HG02852 (cell line): Measurements from ENCODE around the gene IRGQ.
"Not testable (repeated sequence)": the region's sequence is repeated elsewhere in the genome, so short reads cannot be mapped to it uniquely, and the experiment has no call there.

Source experiments
- ATAC-seq: cut with Tn5 transposase; IDR thresholded peaks from one replicate; pipeline ENCODE4 v1.9.1; 2021; ENCODE audit warnings: mild to moderate bottlenecking, moderate library complexity; ENCODE audit not compliant: unreplicated experiment

Gene IRGQ

GRCh38 chr19:43547926-43548325, 48.0 kb downstream of the IRGQ start:
- not testable (repeated sequence) for ATAC-seq

GRCh38 chr19:43546581-43546980, 49.4 kb downstream of the IRGQ start:
- no peak for ATAC-seq

GRCh38 chr19:43545981-43546380, 50.0 kb downstream of the IRGQ start:
- ATAC-seq, result no peak

- ATAC-seq, result no peak
Observed at GRCh38 chr19:43545276-43545675, 50.7 kb downstream of the IRGQ start.

GRCh38 chr19:43544077-43544476, 51.9 kb downstream of the IRGQ start:
- no peak for ATAC-seq

GRCh38 chr19:43541920-43542650, 53.8 kb downstream of the IRGQ start:
- ATAC-seq, result no peak

GRCh38 chr19:43540381-43540780, 55.6 kb downstream of the IRGQ start:
- no peak for ATAC-seq

- ATAC-seq, result no peak
Observed at GRCh38 chr19:43538922-43539321, 57.0 kb downstream of the IRGQ start.

GRCh38 chr19:43534816-43535761, 60.8 kb downstream of the IRGQ start:
- no peak for ATAC-seq
